Measurements from ENCODE around the gene TLE3.

Gene TLE3

DNA sequence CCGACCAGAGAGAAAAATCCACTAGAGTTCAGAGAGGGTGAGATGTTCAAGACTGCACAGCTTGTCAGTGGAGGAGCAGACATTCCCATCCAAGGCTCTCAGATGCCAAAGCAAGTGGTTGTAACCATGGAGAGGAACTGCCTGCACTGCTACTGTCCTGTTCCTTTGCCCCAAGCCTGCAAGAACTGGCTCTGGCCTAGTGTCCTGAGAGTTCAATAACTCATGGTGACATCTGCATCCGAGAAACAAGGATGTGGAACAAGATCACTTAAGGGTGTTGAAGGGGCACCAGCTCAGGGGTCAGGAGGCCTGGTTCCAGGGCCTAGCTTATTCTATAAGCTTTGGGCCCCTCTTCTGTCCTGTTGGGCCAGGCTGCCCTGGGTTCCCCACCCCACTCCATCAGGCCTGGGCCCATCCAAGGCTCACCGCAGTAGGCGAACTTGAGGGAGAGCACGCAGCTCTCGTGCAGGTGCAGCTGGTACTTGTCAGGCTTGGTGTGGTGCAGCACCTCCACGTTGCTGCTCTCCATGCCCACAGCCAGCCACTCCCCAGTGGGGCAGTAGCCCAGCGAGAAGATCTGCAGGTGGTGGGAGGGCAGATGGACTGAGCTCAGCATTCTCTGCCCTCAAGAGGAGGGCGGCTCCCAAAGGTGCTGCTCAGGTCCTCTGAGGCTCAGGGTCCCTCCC is 45.6 kb downstream of the TLE3 start:
- H3K9ac ChIP-seq: no peak overlapping the region
- no peak overlapping the region for H3K27ac ChIP-seq
- H3K9me3 ChIP-seq: no peaks in the 10 kb centered on the region
- H3K4me1 ChIP-seq: no peaks in the 10 kb centered on the region
- H4K20me1 ChIP-seq: no peaks in the 10 kb centered on the region; the same call in 1 of the 2 replicates
- TF ChIP-seq Cebpa-rat (IDR thresholded peaks at IDR 0.05): no peak
- H3K4me3 ChIP-seq: no peak overlapping the region
- no peaks in the 10 kb centered on the region for H3K36me3 ChIP-seq
- no peaks in the 10 kb centered on the region for H3K27me3 ChIP-seq
- no peak overlapping the region for H3K4me2 ChIP-seq

DNA sequence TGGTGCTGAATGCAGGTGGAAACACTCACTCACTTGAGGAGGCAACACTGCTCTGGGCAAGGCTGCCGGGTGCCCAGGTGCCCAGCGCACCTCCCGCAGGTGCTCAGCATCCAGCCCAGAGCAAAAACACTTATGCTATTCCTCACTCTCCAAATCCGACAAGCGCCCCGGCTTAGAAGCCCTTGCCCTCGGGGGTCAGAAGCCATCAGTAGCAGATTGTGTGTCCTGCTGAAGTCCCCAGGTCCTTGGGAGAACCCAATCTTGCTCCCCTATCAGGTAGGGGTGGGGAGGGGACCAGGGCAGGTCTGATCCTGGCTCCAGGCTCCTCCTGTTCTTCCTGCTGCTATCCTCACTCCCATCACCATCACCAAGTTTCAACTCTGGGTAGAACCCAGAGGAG is 46.7 kb downstream of the TLE3 start:
- Histone ChIP-seq H3K27ac (no peak overlapping the region), H3K4me1 (no peaks in the 10 kb centered on the region), H3K36me3 (no peaks in the 10 kb centered on the region), H3K4me2 (no peak overlapping the region), H3K4me3 (no peak overlapping the region), H4K20me1 (no peaks in the 10 kb centered on the region; the same call in 1 of the 2 replicates), H3K9ac (no peak overlapping the region), H3K9me3 (no peaks in the 10 kb centered on the region), H3K27me3 (no peaks in the 10 kb centered on the region)
- no peak for TF ChIP-seq Cebpa-rat (IDR thresholded peaks at IDR 0.05)

DNA sequence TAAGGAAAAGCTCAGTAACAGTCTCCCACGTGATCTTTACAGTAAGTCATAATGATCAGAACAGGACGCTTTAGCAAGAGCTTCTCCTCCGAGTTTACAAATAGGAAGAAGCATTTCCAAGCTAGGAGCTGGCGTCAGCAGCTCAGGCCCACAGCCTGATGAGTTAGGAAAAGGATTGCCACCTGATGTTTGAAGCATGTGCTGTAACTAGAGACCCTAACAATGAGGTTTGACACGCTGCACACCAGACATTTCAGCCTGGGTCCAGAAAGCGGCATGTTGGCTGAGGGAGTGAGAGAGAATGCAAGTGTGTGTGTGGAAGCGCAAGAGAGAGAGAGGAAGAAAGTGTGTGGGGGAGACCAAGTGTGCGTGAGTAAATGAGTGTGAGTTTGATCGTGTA is 47.3 kb downstream of the TLE3 start:
- H3K9me3 ChIP-seq: no peaks in the 10 kb centered on the region
- no peaks in the 10 kb centered on the region for H3K27me3 ChIP-seq
- H3K4me1 ChIP-seq: no peaks in the 10 kb centered on the region
- no peaks in the 10 kb centered on the region; the same call in 1 of the 2 replicates for H4K20me1 ChIP-seq
- no peak overlapping the region for H3K4me3 ChIP-seq
- no peak overlapping the region for H3K27ac ChIP-seq
- TF ChIP-seq Cebpa-rat (IDR thresholded peaks at IDR 0.05): no peak
- H3K36me3 ChIP-seq: no peaks in the 10 kb centered on the region
- no peak overlapping the region for H3K9ac ChIP-seq
- no peak overlapping the region for H3K4me2 ChIP-seq

DNA sequence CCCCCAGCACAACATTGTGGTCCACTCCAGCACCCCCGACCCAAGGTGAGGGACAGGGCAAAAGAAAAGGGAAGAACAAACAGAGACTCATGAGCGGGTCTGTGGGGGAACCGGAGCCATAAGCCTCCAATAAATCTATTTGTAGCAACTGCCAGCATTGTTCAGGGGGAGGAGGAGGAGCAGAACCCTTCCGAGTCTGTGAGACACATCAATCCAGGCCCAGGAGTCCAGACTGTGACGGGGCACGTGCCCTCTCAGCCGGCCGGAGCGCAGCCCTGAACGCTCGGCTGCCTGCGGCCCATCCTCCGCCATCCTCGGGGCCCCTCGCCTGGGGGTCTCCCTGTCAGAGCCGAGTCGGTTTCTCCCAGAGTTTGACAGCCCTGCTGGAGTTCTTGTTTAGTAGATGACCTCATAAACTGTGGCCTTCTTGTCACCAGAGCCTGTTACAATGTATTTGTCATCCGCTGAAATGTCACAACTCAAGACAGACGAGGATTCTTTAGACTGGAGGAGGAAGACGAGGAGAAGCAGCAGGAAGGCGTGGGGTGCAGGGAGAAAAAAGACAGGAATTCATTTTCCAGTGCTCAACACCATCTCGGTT is 47.9 kb downstream of the TLE3 start:
- TF ChIP-seq Cebpa-rat (IDR thresholded peaks at IDR 0.05): no peak
- Histone ChIP-seq H3K4me1 (no peaks in the 10 kb centered on the region), H3K9me3 (no peaks in the 10 kb centered on the region), H4K20me1 (no peaks in the 10 kb centered on the region), H3K4me2 (no peak overlapping the region), H3K4me3 (no peak overlapping the region), H3K9ac (no peak overlapping the region), H3K27ac (no peak overlapping the region), H3K36me3 (no peaks in the 10 kb centered on the region), H3K27me3 (no peaks in the 10 kb centered on the region)

DNA sequence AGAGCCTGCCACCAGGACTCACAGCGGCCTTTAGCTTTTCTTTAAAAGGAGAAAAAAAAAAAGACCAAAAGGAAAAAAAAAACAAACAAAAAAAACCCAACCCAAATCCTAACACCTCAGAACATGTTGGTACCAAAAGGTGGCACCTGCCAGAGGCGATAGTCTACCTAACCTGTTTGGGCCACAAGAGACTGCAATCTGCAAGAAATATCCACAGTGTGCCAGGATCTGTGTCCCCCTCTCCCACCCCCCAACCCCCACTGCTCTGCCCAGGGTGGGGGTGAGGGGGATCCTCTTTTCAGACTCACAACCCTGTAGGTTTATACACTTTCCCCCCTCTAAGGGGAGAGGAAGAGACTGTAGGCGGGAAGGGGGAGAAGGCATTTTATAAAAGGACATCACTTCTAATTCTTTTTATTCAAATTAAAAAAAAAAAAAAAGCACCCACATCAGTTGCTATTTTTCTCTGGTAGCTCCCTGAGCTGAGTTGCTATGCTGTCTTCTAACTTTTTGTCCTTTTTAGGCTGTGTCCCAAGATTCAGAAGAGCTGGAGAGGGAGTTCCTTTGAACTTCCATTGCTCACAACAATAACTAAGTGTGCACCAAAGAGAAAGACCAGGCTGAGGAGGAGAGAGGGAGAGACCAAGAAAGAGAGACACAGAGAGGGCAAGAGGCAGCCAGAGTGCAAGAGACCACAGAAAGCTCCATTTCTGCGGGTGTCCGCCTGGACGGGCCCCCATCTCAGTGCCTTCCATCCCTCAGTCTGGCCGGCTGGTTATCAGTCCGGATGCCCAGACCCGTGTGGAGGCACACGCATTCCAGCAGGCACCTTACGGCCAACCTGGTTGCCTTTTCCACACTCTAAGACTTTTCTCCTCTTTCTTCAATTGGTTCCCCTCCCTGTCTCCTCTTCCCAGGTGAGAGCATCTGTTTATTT is 48.9 kb downstream of the TLE3 start:
- H3K27ac ChIP-seq: no peak overlapping the region
- no peak for TF ChIP-seq Cebpa-rat (IDR thresholded peaks at IDR 0.05)
- H3K9me3 ChIP-seq: no peaks in the 10 kb centered on the region
- no peaks in the 10 kb centered on the region for H3K36me3 ChIP-seq
- no peak overlapping the region for H3K9ac ChIP-seq
- H3K4me3 ChIP-seq: no peak overlapping the region
- H3K27me3 ChIP-seq: no peaks in the 10 kb centered on the region
- no peaks in the 10 kb centered on the region for H3K4me1 ChIP-seq
- no peaks in the 10 kb centered on the region for H4K20me1 ChIP-seq
- H3K4me2 ChIP-seq: no peak overlapping the region

DNA sequence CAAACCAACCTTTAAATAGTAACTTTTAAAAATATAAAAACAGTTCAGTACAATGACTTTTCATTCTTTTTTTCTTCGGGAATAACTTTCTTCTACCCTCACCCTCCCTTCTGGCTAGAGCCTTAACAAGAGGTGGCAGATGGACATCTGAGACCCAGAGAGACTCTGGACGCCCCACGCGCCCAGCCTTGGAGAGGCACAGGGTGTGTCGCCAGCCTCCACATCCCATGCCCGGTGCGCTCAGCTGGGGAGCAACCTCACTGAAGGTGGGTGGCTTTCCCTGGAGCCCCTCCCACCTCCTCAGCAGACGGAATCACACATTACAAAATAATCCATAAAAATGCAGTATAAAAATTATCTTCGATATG is 49.5 kb downstream of the TLE3 start:
- no peaks in the 10 kb centered on the region for H3K27me3 ChIP-seq
- no peak overlapping the region for H3K27ac ChIP-seq
- H3K36me3 ChIP-seq: no peaks in the 10 kb centered on the region
- no peaks in the 10 kb centered on the region for H3K9me3 ChIP-seq
- H3K4me1 ChIP-seq: no peaks in the 10 kb centered on the region
- H3K4me2 ChIP-seq: no peak overlapping the region
- no peak for TF ChIP-seq Cebpa-rat (IDR thresholded peaks at IDR 0.05)
- no peak overlapping the region for H3K4me3 ChIP-seq
- H3K9ac ChIP-seq: no peak overlapping the region
- H4K20me1 ChIP-seq: no peaks in the 10 kb centered on the region

DNA sequence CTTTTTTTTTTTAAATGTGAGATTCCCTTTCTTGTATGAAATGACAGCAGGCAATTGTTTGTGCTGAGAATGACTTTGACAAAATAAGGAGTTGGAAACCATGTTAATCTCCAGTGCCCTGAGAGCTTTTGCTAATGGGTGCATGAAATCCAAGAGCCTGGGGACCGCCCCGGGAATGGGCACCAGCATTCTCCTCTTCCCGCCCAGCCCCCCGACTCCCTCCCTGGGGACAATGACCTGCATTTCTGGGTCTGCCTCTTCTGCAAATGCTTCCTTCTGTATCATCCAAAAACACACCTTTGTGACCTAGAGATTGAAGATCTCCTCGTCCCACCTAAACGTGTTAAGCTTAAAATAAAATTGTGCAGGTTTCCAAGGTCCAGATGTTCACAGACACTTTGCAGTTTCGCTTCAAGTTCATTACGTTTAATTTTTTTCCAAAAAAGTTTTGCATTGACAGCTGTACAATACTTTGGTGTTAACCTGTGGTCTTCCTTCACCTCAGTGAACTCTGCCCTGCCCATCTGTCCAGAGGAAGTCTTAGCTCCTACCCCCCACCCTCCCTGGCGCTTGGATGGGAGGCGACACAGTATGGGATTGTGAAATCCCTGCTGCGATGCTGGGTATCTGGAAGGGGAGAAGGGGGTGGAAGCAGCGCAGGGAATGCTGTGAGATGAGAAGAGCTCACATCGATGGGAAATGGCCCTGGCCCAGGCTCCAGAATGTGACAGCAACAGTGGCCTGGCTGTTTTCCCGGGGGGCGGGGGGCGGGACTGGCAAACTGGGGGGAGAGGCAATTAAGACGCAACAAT is 50.1 kb downstream of the TLE3 start:
- H4K20me1 ChIP-seq: no peaks in the 10 kb centered on the region
- H3K9me3 ChIP-seq: no peaks in the 10 kb centered on the region
- H3K27me3 ChIP-seq: no peaks in the 10 kb centered on the region
- H3K36me3 ChIP-seq: no peaks in the 10 kb centered on the region
- TF ChIP-seq Cebpa-rat (IDR thresholded peaks at IDR 0.05): no peak
- no peak overlapping the region for H3K9ac ChIP-seq
- H3K4me3 ChIP-seq: no peak overlapping the region
- H3K27ac ChIP-seq: no peak overlapping the region
- H3K4me2 ChIP-seq: no peak overlapping the region
- no peaks in the 10 kb centered on the region for H3K4me1 ChIP-seq

DNA sequence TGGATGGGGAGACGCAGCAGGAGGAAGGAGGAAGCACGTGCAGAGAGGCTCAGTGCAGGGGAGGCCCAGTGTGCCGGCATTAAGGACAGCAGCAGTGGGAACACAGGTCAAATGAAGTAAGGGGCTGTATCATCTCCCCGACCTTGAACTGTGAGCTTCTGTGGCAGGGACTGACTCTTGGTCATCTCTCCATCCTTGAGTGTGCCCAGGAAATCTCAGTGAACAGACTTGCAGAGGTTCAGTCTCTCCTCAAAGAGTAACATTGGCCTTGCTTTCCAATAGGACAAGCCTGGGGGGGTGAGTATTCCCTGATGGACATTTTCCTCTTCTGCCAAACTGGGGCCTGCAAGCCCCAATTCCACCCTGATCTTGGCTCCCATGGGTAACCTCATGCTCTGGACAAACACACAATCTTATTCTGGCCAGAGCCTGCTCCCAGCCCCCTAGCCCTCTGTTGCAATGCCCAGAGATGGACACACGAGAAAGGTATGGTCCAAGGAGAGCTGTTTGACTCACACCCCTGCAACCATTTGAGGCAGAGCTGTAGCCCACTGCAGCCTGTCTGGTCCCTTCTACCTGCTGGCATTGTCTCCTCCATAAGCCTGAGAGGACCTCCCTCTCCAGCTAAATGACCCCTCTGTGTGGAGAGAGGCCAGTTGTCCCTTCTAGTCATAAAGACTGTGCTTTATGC is 50.9 kb downstream of the TLE3 start:
- Histone ChIP-seq H3K27ac (no peak overlapping the region), H3K4me3 (no peak overlapping the region), H3K4me1 (no peaks in the 10 kb centered on the region), H3K9ac (no peak overlapping the region), H3K4me2 (no peak overlapping the region), H3K9me3 (no peaks in the 10 kb centered on the region), H3K27me3 (no peaks in the 10 kb centered on the region), H3K36me3 (no peaks in the 10 kb centered on the region), H4K20me1 (no peaks in the 10 kb centered on the region)
- TF ChIP-seq Cebpa-rat (IDR thresholded peaks at IDR 0.05): no peak

DNA sequence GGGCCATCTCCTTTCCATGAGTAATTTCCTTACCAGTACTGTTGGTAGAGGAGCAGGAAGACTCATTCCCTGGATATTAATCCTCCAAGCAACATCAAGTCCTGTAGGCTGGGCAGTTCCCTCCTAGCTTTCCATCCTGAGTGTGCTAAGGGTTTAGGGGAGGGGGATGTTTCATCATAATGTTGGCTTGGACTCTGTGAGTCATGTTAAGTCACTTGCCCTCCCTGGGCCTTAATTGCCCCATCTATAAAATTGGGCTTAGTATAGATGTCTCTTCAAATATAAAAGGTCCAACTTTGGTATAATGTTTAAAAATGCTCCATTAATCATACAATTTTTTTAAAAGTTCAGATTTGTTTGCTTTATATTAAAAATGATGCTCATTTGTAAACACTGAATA is 52.7 kb downstream of the TLE3 start:
- H3K27ac ChIP-seq: no peak overlapping the region

More for the DNA sequence above, 52.7 kb downstream of the TLE3 start:
- H3K9me3 ChIP-seq: no peaks in the 10 kb centered on the region
- H3K36me3 ChIP-seq: no peaks in the 10 kb centered on the region
- H3K4me1 ChIP-seq: no peaks in the 10 kb centered on the region
- H4K20me1 ChIP-seq: no peaks in the 10 kb centered on the region
- H3K4me2 ChIP-seq: no peak overlapping the region
- no peaks in the 10 kb centered on the region for H3K27me3 ChIP-seq
- H3K4me3 ChIP-seq: no peak overlapping the region
- H3K9ac ChIP-seq: no peak overlapping the region
- TF ChIP-seq Cebpa-rat (IDR thresholded peaks at IDR 0.05): no peak

All from BLaER1 (cell line).